ENCODE results near the gene RLBP1.

The RLBP1 gene

DNA sequence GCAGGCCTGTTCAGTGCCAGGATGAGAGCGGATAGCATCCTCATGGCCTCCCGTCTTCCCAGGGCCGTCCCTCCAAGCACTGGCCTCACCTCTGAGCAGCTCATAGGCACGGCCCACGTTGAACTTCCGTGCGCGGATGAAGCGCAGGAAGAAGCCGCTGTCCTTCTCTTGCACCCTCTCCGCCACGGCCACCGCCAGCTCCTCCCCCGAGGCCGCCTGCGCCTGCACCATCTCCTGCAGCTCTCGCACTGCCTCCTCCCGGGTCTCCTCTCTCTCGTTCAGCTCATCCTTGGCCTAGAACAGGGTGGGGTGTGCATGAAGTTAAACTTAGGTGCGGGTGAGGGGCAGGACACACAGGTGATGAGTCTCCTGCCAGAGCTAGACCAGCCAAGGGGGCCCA lies 4.3 kb downstream of the RLBP1 start:
- H3K9ac ChIP-seq (ENCODE audit: insufficient read length, low read depth): no peak overlapping the region
- no peak for TF ChIP-seq ZNF274 (IDR thresholded peaks at IDR 0.05; ENCODE audit: low read depth, low read length)
- TF ChIP-seq SUZ12 (IDR thresholded peaks at IDR 0.05; ENCODE audit: extremely low read depth, insufficient read depth, insufficient read length): no peak
- no peak for TF ChIP-seq YY1 (IDR thresholded peaks at IDR 0.05; ENCODE audit: insufficient read depth, insufficient read length)
- DNase-seq (ENCODE audit: low read depth, low spot score): no peak
- peaks cover 7% of the 10 kb centered on the region for H3K4me1 ChIP-seq (ENCODE audit: insufficient read depth, insufficient read length)
- H3K9me3 ChIP-seq (ENCODE audit: insufficient read depth, low read length): no peaks in the 10 kb centered on the region
- H3K36me3 ChIP-seq (ENCODE audit: insufficient read depth, insufficient read length, low read length): no peaks in the 10 kb centered on the region
- H3K27me3 ChIP-seq (ENCODE audit: insufficient read depth, insufficient read length): no peaks in the 10 kb centered on the region
- no peak overlapping the region for H3K4me3 ChIP-seq (ENCODE audit: insufficient read length, low read depth)

DNA sequence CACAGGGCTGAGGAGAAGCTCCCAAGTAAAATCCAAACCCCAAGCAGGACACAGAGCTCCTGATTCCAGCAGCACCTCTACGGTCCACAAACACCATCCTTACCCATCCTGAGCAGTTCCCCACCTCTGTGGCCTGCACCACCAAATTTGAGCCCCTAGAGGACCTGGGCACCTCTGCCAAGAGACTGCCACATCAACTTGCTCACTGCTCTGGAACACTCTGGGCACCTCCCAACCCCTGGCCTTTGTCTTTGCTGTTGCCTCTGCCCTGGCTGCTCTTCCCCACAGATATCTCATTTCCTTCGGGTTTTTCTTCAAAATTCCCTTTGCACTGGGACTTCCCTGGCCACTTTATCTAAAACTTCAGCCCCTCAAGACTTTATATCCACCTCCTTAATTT lies 5.8 kb downstream of the RLBP1 start:
- H3K36me3 ChIP-seq (ENCODE audit: insufficient read depth, insufficient read length, low read length): no peaks in the 10 kb centered on the region
- no peaks in the 10 kb centered on the region for H3K9me3 ChIP-seq (ENCODE audit: insufficient read depth, low read length)
- peaks cover 7% of the 10 kb centered on the region for H3K4me1 ChIP-seq (ENCODE audit: insufficient read depth, insufficient read length)

DNA sequence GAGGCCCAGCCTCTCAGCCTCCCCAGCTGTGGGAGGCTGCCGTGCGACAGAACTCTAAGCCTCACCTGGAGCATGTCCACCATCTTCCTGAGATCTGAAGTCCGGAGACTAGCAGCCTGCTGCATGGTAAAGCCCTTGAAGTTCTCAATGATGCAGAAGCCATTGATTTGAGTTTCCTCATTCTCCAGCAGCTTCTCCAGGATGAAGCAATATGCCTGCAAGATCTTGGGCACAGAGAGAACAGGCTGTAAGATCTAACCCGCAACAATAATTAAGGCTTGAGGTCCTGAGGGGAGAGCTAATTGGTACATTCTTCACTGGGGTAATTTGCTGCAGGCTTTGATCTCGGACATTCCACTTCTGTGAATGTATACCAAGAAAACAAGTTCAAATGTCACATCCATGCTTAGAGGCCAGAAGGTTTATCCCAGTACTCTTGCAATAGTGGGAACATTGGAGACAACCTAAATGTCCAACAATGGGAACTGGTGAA lies 9.7 kb downstream of the RLBP1 start:
- peaks cover under 1% of the 10 kb centered on the region for H3K4me1 ChIP-seq (ENCODE audit: insufficient read depth, insufficient read length)
- no peaks in the 10 kb centered on the region for H3K9me3 ChIP-seq (ENCODE audit: insufficient read depth, low read length)
- no peaks in the 10 kb centered on the region for H3K36me3 ChIP-seq (ENCODE audit: insufficient read depth, insufficient read length, low read length)
- no peak overlapping the region for H3K9ac ChIP-seq (ENCODE audit: insufficient read length, low read depth)
- DNase-seq (ENCODE audit: low read depth, low spot score): no peak
- H3K4me3 ChIP-seq (ENCODE audit: insufficient read length, low read depth): no peak overlapping the region
- TF ChIP-seq SUZ12 (IDR thresholded peaks at IDR 0.05; ENCODE audit: extremely low read depth, insufficient read depth, insufficient read length) (no peak), ZNF274 (IDR thresholded peaks at IDR 0.05; ENCODE audit: low read depth, low read length) (no peak), YY1 (IDR thresholded peaks at IDR 0.05; ENCODE audit: insufficient read depth, insufficient read length) (no peak)
- H3K27me3 ChIP-seq (ENCODE audit: insufficient read depth, insufficient read length): no peaks in the 10 kb centered on the region

More for the DNA sequence above, 5.8 kb downstream of the RLBP1 start:
- no peak for TF ChIP-seq SUZ12 (IDR thresholded peaks at IDR 0.05; ENCODE audit: extremely low read depth, insufficient read depth, insufficient read length)
- no peak for TF ChIP-seq YY1 (IDR thresholded peaks at IDR 0.05; ENCODE audit: insufficient read depth, insufficient read length)
- TF ChIP-seq ZNF274 (IDR thresholded peaks at IDR 0.05; ENCODE audit: low read depth, low read length): no peak
- Histone ChIP-seq H3K9ac (ENCODE audit: insufficient read length, low read depth) (no peak overlapping the region), H3K4me3 (ENCODE audit: insufficient read length, low read depth) (no peak overlapping the region), H3K27me3 (ENCODE audit: insufficient read depth, insufficient read length) (no peaks in the 10 kb centered on the region)
- no peak for DNase-seq (ENCODE audit: low read depth, low spot score)

DNA sequence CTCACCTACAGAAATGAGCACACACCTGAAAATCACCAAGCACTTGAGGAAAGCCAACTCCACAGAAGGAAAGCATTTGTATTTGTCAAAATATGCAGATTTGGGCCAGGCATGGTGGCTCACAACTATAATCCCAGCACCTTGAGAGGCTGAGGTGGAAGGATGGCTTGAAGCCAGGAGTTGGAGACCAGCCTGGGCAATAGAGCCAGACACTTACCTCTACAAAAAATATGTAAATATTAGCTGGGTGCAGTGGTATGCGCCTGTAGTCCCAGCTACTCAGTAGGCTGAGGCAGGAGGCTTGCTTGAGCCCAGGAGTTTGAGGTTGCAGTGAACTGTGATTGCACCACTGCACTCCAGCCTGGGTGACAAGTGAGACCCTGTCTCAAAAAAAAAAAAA lies 12.3 kb downstream of the RLBP1 start:
- Histone ChIP-seq H3K9me3 (ENCODE audit: insufficient read depth, low read length) (no peaks in the 10 kb centered on the region), H3K4me1 (ENCODE audit: insufficient read depth, insufficient read length) (no peaks in the 10 kb centered on the region), H3K36me3 (ENCODE audit: insufficient read depth, insufficient read length, low read length) (no peaks in the 10 kb centered on the region), H3K4me3 (ENCODE audit: insufficient read length, low read depth) (no peak overlapping the region), H3K9ac (ENCODE audit: insufficient read length, low read depth) (no peak overlapping the region), H3K27me3 (ENCODE audit: insufficient read depth, insufficient read length) (no peaks in the 10 kb centered on the region)
- no peak for DNase-seq (ENCODE audit: low read depth, low spot score)
- TF ChIP-seq ZNF274 (IDR thresholded peaks at IDR 0.05; ENCODE audit: low read depth, low read length) (no peak), YY1 (IDR thresholded peaks at IDR 0.05; ENCODE audit: insufficient read depth, insufficient read length) (no peak), SUZ12 (IDR thresholded peaks at IDR 0.05; ENCODE audit: extremely low read depth, insufficient read depth, insufficient read length) (no peak)

DNA sequence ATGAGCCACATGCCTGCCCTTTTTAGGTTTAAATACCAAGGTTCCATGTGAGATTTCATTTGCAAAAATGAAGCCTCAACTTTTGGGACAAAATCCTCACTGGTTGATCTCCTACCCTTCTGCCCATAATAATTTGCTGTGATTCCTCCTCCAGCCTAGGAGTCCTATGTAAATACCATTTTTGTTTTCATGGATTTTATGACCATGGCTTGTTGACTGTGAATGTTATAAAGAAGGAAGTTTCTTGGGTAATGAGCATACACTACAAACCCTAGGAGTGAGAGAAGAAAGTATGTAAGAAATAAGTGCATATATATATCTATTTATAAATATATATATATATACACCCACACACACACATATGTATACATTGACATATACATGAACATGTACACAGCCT lies 13.1 kb downstream of the RLBP1 start:
- H3K4me3 ChIP-seq (ENCODE audit: insufficient read length, low read depth): no peak overlapping the region
- H3K4me1 ChIP-seq (ENCODE audit: insufficient read depth, insufficient read length): no peaks in the 10 kb centered on the region
- no peaks in the 10 kb centered on the region for H3K9me3 ChIP-seq (ENCODE audit: insufficient read depth, low read length)
- no peak for DNase-seq (ENCODE audit: low read depth, low spot score)
- no peak overlapping the region for H3K9ac ChIP-seq (ENCODE audit: insufficient read length, low read depth)
- no peaks in the 10 kb centered on the region for H3K27me3 ChIP-seq (ENCODE audit: insufficient read depth, insufficient read length)
- TF ChIP-seq ZNF274 (IDR thresholded peaks at IDR 0.05; ENCODE audit: low read depth, low read length) (no peak), YY1 (IDR thresholded peaks at IDR 0.05; ENCODE audit: insufficient read depth, insufficient read length) (no peak), SUZ12 (IDR thresholded peaks at IDR 0.05; ENCODE audit: extremely low read depth, insufficient read depth, insufficient read length) (no peak)
- no peaks in the 10 kb centered on the region for H3K36me3 ChIP-seq (ENCODE audit: insufficient read depth, insufficient read length, low read length)

DNA sequence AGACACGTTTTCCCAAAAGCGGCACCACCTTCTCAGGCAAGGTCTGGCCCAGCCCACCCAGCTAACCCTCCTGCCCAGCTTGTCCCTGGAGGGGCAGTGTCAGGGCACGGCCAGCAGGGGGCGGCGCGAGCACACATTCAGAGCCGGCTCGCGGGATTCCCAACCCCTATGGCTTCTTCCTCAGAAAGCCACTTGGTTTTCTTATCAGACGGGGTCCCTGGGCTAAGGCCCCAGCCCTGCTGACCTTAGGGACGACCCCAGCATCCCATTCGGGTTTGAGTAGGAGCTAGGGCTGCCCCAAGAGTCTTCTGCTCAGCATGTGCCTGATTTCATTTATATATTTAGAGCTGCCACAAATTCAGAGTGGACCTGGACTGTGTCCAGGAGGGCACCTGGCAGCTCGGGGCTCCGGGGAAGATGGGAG lies 14.5 kb downstream of the RLBP1 start:
- Histone ChIP-seq H3K9ac (ENCODE audit: insufficient read length, low read depth) (no peak overlapping the region), H3K36me3 (ENCODE audit: insufficient read depth, insufficient read length, low read length) (no peaks in the 10 kb centered on the region), H3K9me3 (ENCODE audit: insufficient read depth, low read length) (no peaks in the 10 kb centered on the region), H3K4me1 (ENCODE audit: insufficient read depth, insufficient read length) (no peaks in the 10 kb centered on the region), H3K4me3 (ENCODE audit: insufficient read length, low read depth) (no peak overlapping the region), H3K27me3 (ENCODE audit: insufficient read depth, insufficient read length) (no peaks in the 10 kb centered on the region)
- TF ChIP-seq SUZ12 (IDR thresholded peaks at IDR 0.05; ENCODE audit: extremely low read depth, insufficient read depth, insufficient read length): no peak
- TF ChIP-seq ZNF274 (IDR thresholded peaks at IDR 0.05; ENCODE audit: low read depth, low read length): no peak
- DNase-seq (ENCODE audit: low read depth, low spot score): peak; percentile 84

DNA sequence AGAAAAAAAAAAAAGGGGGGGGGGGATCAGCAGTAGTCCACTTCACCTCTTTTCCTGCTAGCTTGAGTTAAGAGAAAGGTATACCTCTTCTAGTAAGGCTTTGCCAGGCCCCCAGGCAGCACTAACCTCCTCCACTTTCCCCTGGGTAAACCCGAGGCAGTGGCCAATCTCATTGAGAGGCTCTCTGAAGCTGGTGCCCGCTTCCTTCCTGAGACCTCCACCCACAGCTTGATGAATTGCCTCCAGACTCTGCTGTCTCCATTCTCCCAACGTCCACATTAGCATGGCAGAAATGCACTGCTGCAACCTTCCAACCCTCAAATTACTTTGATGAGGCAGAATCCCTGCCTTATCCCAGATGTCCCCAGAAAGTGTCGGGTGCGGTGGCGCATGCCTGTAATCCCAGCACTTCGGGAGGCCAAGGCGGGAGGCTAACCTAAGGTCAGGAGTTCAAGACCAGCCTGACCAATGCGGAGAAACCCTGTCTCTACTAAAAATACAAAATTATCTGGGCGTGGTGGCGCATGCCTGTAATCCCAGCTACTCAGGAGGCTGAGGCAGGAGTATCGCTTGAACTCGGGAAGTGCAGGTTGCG lies 15.3 kb downstream of the RLBP1 start:
- Histone ChIP-seq H3K27me3 (ENCODE audit: insufficient read depth, insufficient read length) (no peaks in the 10 kb centered on the region), H3K36me3 (ENCODE audit: insufficient read depth, insufficient read length, low read length) (no peaks in the 10 kb centered on the region), H3K4me3 (ENCODE audit: insufficient read length, low read depth) (no peak overlapping the region), H3K9me3 (ENCODE audit: insufficient read depth, low read length) (no peaks in the 10 kb centered on the region), H3K4me1 (ENCODE audit: insufficient read depth, insufficient read length) (no peaks in the 10 kb centered on the region), H3K9ac (ENCODE audit: insufficient read length, low read depth) (no peak overlapping the region)
- TF ChIP-seq SUZ12 (IDR thresholded peaks at IDR 0.05; ENCODE audit: extremely low read depth, insufficient read depth, insufficient read length) (no peak), ZNF274 (IDR thresholded peaks at IDR 0.05; ENCODE audit: low read depth, low read length) (no peak), YY1 (IDR thresholded peaks at IDR 0.05; ENCODE audit: insufficient read depth, insufficient read length) (no peak)
- no peak for DNase-seq (ENCODE audit: low read depth, low spot score)

All from NT2/D1 (cell line).